Measurements from ENCODE around the gene NADK. TPM values are rescaled to one million over a fixed set of nuclear protein-coding genes. Genes with fewer than 3 reads are reported as not detected.
A peak's percentile ranks its signal among the peaks of the same experiment; 100 is the strongest.

NADK gene
- total and polyA plus RNA-seq, 10 of the 15 experiments (the other 5 are each of a cell fraction or from before 2014, with no cell fraction given): 1.1 to 93.2 (median 46.9) TPM

DNA sequence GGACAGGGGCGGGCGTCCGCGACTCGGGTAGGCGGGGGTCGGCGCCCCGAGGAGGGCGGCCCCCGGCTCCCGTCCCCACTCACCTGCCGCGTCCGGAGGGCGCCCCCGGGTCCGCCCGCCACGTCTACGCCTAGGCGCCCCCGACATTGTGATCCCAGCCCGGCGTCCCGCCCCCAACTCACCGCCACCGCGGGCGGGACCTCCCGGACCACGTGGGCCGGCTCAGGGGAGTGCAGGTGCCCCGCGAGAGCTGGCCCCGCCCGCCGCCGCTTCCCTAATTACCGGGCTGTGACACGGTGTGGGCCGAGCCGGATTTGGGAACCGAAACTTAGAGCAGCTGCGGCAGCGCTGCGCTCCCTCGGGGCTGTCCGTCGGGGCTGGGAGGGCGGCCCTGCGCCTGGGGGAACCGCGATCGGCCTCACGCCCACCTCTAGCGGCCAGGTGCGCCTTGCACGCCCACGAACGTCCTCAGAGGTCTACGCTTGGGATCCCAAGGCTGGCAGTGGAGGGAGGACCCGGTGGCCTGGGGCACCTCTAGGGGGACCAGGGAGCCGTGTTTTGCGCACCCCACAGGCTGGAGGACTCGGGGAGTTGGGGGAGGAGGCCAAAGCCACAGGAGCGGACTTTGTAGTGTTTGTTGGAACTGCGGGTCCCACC, 521 bp upstream of the NADK start (continued):
- peak; percentile 84 to 87 for TF ChIP-seq BHLHE40 (IDR thresholded peaks at IDR 0.05; ENCODE audit: borderline replicate concordance in 1 of 2, low read depth in 2 of 2, low read length in 1 of 2)
- TF ChIP-seq, protein P1, sequence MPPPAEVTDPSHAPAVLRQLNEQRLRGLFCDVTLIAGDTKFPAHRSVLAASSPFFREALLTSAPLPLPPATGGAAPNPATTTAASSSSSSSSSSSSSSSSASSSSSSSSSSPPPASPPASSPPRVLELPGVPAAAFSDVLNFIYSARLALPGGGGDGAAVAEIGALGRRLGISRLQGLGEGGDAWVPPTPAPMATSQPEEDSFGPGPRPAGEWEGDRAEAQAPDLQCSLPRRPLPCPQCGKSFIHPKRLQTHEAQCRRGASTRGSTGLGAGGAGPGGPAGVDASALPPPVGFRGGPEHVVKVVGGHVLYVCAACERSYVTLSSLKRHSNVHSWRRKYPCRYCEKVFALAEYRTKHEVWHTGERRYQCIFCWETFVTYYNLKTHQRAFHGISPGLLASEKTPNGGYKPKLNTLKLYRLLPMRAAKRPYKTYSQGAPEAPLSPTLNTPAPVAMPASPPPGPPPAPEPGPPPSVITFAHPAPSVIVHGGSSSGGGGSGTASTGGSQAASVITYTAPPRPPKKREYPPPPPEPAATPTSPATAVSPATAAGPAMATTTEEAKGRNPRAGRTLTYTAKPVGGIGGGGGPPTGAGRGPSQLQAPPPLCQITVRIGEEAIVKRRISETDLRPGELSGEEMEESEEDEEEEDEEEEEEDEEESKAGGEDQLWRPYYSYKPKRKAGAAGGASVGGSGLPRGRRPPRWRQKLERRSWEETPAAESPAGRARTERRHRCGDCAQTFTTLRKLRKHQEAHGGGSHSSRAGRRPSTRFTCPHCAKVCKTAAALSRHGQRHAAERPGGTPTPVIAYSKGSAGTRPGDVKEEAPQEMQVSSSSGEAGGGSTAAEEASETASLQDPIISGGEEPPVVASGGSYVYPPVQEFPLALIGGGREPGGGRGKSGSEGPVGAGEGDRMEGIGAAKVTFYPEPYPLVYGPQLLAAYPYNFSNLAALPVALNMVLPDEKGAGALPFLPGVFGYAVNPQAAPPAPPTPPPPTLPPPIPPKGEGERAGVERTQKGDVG (CRISPR knock-in tag; IDR thresholded peaks at IDR 0.05): no peak

DNA sequence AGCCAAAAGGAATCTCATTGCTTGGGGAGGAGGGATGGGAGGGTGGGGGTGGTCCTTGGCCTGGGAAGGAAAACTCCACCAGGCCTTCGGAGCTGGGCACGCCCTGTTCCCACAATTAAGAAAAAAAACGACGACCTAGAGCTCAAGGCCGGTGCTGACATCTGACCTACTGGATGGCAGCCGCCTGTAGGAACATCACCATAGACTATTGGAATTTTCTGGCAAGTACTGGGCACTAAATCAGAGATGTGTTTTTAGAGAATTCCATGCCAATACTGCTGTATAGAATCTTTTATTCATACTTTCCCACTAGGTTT, 729 bp downstream of the NADK start:
- ChIA-PET SMC1A (ENCODE audit: uncharacterized antibody, unreplicated experiment) (interaction anchor here (0.7 to 2.3 kb wide), 8 partner anchors 9 to 128 kb away, joined by 3 to 15 read pairs (median 5); no protein-coding TSS in a partner anchor), RAD21 (ENCODE audit: unreplicated experiment) (interaction anchor here (1.3 to 1.6 kb wide), 2 partner anchors 20 to 131 kb away, joined by 4 to 7 read pairs; no protein-coding TSS in a partner anchor), POLR2A (interaction anchor here (0.5 to 1.9 kb wide), 7 partner anchors 9 to 268 kb away, joined by 3 to 7 read pairs (median 3); no protein-coding TSS in a partner anchor), CTCF (interaction anchor here (1.3 to 2.4 kb wide), 3 partner anchors 51 to 131 kb away, joined by 6 to 15 read pairs (median 6); no protein-coding TSS in a partner anchor)
- H3K4me3 ChIP-seq: peak overlapping the region; percentile 68
- no peak for ATAC-seq
- no peak for DNase-seq (ENCODE audit: low read depth, low spot score)
- intact Hi-C loops (cut with micrococcal nuclease; ENCODE audit: unreplicated experiment): loop anchor here (5.0 kb wide), 1 partner anchor 115 kb away; the partner anchor contains the start of gene GNB1
- in situ Hi-C loops (cut with MboI): no loop called here
- H4K20me1 ChIP-seq (ENCODE audit: control insufficient read depth, insufficient read depth): no peaks in the 10 kb centered on the region
- H3K27ac ChIP-seq (ENCODE audit: control insufficient read depth, insufficient read depth): peak overlapping the region; percentile 98
- BruUV-seq (replicated peaks): no TSS peak
- no peaks in the 10 kb centered on the region for H3K9me3 ChIP-seq (replicated peaks; ENCODE audit: control insufficient read depth, insufficient read depth, low read length)
- peaks cover 46% of the 10 kb centered on the region for H3K4me1 ChIP-seq (ENCODE audit: control insufficient read depth, insufficient read depth, low read length)
- no peak for FAIRE-seq
- H3K79me2 ChIP-seq (ENCODE audit: control insufficient read depth, insufficient read depth, low read length): peaks cover 48% of the 10 kb centered on the region
- no peak overlapping the region for H2AFZ ChIP-seq (ENCODE audit: control insufficient read depth, low read depth, low read length)
- H3K4me2 ChIP-seq (ENCODE audit: control insufficient read depth, insufficient read depth): peak overlapping the region; percentile 88
- 0 out of 4 replicates have a peak, but pooled peaks cover 0 to under 1% of the 10 kb centered on the region in 2 experiments for H3K36me3 ChIP-seq (ENCODE audit: control insufficient read depth in 2 of 2, insufficient read depth in 2 of 2, low read length in 1 of 2)
- H3K9ac ChIP-seq (ENCODE audit: control insufficient read depth, insufficient read depth, low read length): peak overlapping the region; percentile 97
- WGBS (ENCODE audit: insufficient coverage, insufficient replicate concordance, low lambda C conversion rate, missing lambda C conversion rate): 1% methylated on average over 6 of the region's 6 CpGs
- H3K27me3 ChIP-seq (replicated peaks in 1 of 2; ENCODE audit: control insufficient read depth in 2 of 2, insufficient read depth in 2 of 2, low read length in 1 of 2): no peaks in the 10 kb centered on the region
- TF ChIP-seq, protein P2, sequence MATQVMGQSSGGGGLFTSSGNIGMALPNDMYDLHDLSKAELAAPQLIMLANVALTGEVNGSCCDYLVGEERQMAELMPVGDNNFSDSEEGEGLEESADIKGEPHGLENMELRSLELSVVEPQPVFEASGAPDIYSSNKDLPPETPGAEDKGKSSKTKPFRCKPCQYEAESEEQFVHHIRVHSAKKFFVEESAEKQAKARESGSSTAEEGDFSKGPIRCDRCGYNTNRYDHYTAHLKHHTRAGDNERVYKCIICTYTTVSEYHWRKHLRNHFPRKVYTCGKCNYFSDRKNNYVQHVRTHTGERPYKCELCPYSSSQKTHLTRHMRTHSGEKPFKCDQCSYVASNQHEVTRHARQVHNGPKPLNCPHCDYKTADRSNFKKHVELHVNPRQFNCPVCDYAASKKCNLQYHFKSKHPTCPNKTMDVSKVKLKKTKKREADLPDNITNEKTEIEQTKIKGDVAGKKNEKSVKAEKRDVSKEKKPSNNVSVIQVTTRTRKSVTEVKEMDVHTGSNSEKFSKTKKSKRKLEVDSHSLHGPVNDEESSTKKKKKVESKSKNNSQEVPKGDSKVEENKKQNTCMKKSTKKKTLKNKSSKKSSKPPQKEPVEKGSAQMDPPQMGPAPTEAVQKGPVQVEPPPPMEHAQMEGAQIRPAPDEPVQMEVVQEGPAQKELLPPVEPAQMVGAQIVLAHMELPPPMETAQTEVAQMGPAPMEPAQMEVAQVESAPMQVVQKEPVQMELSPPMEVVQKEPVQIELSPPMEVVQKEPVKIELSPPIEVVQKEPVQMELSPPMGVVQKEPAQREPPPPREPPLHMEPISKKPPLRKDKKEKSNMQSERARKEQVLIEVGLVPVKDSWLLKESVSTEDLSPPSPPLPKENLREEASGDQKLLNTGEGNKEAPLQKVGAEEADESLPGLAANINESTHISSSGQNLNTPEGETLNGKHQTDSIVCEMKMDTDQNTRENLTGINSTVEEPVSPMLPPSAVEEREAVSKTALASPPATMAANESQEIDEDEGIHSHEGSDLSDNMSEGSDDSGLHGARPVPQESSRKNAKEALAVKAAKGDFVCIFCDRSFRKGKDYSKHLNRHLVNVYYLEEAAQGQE (IDR thresholded peaks at IDR 0.05; ENCODE audit: low read depth, low read length): no peak
- TF ChIP-seq MEF2A (IDR thresholded peaks at IDR 0.05; ENCODE audit: insufficient read depth, low read depth, low read length) (no peak), EGR1 (IDR thresholded peaks at IDR 0.05; ENCODE audit: borderline replicate concordance in 1 of 2, low read depth in 2 of 2, low read length in 2 of 2) (no peak), MYC (IDR thresholded peaks at IDR 0.05; ENCODE audit: insufficient read depth, insufficient read length, insufficient replicate concordance, low read length, severe bottlenecking) (no peak), KAT2A (conservative IDR thresholded peaks at IDR 0.05; ENCODE audit: control insufficient read depth, low read depth, low read length) (no peak), PML (IDR thresholded peaks at IDR 0.05; ENCODE audit: low read length) (no peak), FOXM1 (IDR thresholded peaks at IDR 0.05; ENCODE audit: low read depth, low read length) (no peak), ZSCAN29 (IDR thresholded peaks at IDR 0.05) (no peak)
- TF ChIP-seq, protein P1 (CRISPR knock-in tag; IDR thresholded peaks at IDR 0.05): no peak
